ENCODE data around the gene NCF2.
A peak's percentile ranks its signal among the peaks of the same experiment; 100 is the strongest.
"Not testable (repeated sequence)": the region's sequence is repeated elsewhere in the genome, so short reads cannot be mapped to it uniquely, and the experiment has no call there.

NCF2 gene

GRCh38 chr1:183632114-183632513 is 41.9 kb upstream of the NCF2 start:
- DNase-seq (ENCODE audit: insufficient read length) (no peak), FAIRE-seq (no peak)
- TF ChIP-seq POLR2AphosphoS5 (IDR thresholded peaks at IDR 0.05; ENCODE audit: low read depth, low read length), result no peak
- TF ChIP-seq TAF1 (IDR thresholded peaks at IDR 0.05; ENCODE audit: borderline replicate concordance, low read depth, low read length), result no peak
- TF ChIP-seq POLR2A (IDR thresholded peaks at IDR 0.05; ENCODE audit: low read depth, low read length), result no peak

GRCh38 chr1:183630748-183631147 is 40.5 kb upstream of the NCF2 start:
- no peak for DNase-seq (ENCODE audit: insufficient read length)

GRCh38 chr1:183628537-183628936 is 38.3 kb upstream of the NCF2 start:
- no peak for FAIRE-seq
- no peak for DNase-seq (ENCODE audit: insufficient read length)
- TF ChIP-seq POLR2A (IDR thresholded peaks at IDR 0.05; ENCODE audit: low read depth, low read length), result no peak
- no peak for TF ChIP-seq POLR2AphosphoS5 (IDR thresholded peaks at IDR 0.05; ENCODE audit: low read depth, low read length)
- TF ChIP-seq TAF1 (IDR thresholded peaks at IDR 0.05; ENCODE audit: borderline replicate concordance, low read depth, low read length), result no peak

More at GRCh38 chr1:183630748-183631147, 40.5 kb upstream of the NCF2 start:
- no peak for FAIRE-seq
- TF ChIP-seq TAF1 (IDR thresholded peaks at IDR 0.05; ENCODE audit: borderline replicate concordance, low read depth, low read length) (no peak), POLR2AphosphoS5 (IDR thresholded peaks at IDR 0.05; ENCODE audit: low read depth, low read length) (no peak), POLR2A (IDR thresholded peaks at IDR 0.05; ENCODE audit: low read depth, low read length) (no peak)

GRCh38 chr1:183626236-183626635 is 36.0 kb upstream of the NCF2 start:
- not testable (repeated sequence) for DNase-seq (ENCODE audit: insufficient read length); FAIRE-seq

GRCh38 chr1:183622884-183623785 is 32.9 kb upstream of the NCF2 start:
- TF ChIP-seq POLR2AphosphoS5 (IDR thresholded peaks at IDR 0.05; ENCODE audit: low read depth, low read length), result no peak; the same call in 1 of the 2 replicates
- no peak for TF ChIP-seq TAF1 (IDR thresholded peaks at IDR 0.05; ENCODE audit: borderline replicate concordance, low read depth, low read length)
- TF ChIP-seq POLR2A (IDR thresholded peaks at IDR 0.05; ENCODE audit: low read depth, low read length), result peak; percentile 45
- peak; percentile 90 for FAIRE-seq
- DNase-seq (ENCODE audit: insufficient read length), result no peak

- no peak for FAIRE-seq
- TF ChIP-seq POLR2AphosphoS5 (IDR thresholded peaks at IDR 0.05; ENCODE audit: low read depth, low read length) (no peak), POLR2A (IDR thresholded peaks at IDR 0.05; ENCODE audit: low read depth, low read length) (no peak), TAF1 (IDR thresholded peaks at IDR 0.05; ENCODE audit: borderline replicate concordance, low read depth, low read length) (no peak)
- DNase-seq (ENCODE audit: insufficient read length), result no peak
Observed at GRCh38 chr1:183622013-183622412, 31.8 kb upstream of the NCF2 start.

GRCh38 chr1:183620311-183620710 is 30.1 kb upstream of the NCF2 start:
- TF ChIP-seq TAF1 (IDR thresholded peaks at IDR 0.05; ENCODE audit: borderline replicate concordance, low read depth, low read length) (no peak), POLR2A (IDR thresholded peaks at IDR 0.05; ENCODE audit: low read depth, low read length) (no peak), POLR2AphosphoS5 (IDR thresholded peaks at IDR 0.05; ENCODE audit: low read depth, low read length) (no peak)
- no peak for DNase-seq (ENCODE audit: insufficient read length)
- no peak for FAIRE-seq

- peak; percentile 14 for FAIRE-seq
- no peak for DNase-seq (ENCODE audit: insufficient read length)
- TF ChIP-seq POLR2AphosphoS5 (IDR thresholded peaks at IDR 0.05; ENCODE audit: low read depth, low read length) (no peak), POLR2A (IDR thresholded peaks at IDR 0.05; ENCODE audit: low read depth, low read length) (no peak), TAF1 (IDR thresholded peaks at IDR 0.05; ENCODE audit: borderline replicate concordance, low read depth, low read length) (no peak)
Observed at GRCh38 chr1:183619781-183620180, 29.5 kb upstream of the NCF2 start.

GRCh38 chr1:183618202-183618601 is 27.9 kb upstream of the NCF2 start:
- FAIRE-seq; DNase-seq (ENCODE audit: insufficient read length): not testable (repeated sequence)

GRCh38 chr1:183612975-183613374 is 22.7 kb upstream of the NCF2 start:
- not testable (repeated sequence) for DNase-seq (ENCODE audit: insufficient read length); FAIRE-seq

- DNase-seq (ENCODE audit: insufficient read length) (no peak), FAIRE-seq (no peak)
- TF ChIP-seq TAF1 (IDR thresholded peaks at IDR 0.05; ENCODE audit: borderline replicate concordance, low read depth, low read length) (no peak), POLR2AphosphoS5 (IDR thresholded peaks at IDR 0.05; ENCODE audit: low read depth, low read length) (no peak), POLR2A (IDR thresholded peaks at IDR 0.05; ENCODE audit: low read depth, low read length) (no peak)
Observed at GRCh38 chr1:183612407-183612806, 22.1 kb upstream of the NCF2 start.

GRCh38 chr1:183611021-183611420 is 20.8 kb upstream of the NCF2 start:
- TF ChIP-seq POLR2A (IDR thresholded peaks at IDR 0.05; ENCODE audit: low read depth, low read length) (no peak), POLR2AphosphoS5 (IDR thresholded peaks at IDR 0.05; ENCODE audit: low read depth, low read length) (no peak), TAF1 (IDR thresholded peaks at IDR 0.05; ENCODE audit: borderline replicate concordance, low read depth, low read length) (no peak)
- DNase-seq (ENCODE audit: insufficient read length) (no peak), FAIRE-seq (no peak)
